HuH-7.5 (cell line): ENCODE data around the gene PLD4.
"Not testable (repeated sequence)": the region's sequence is repeated elsewhere in the genome, so short reads cannot be mapped to it uniquely, and the experiment has no call there.

Experiments used
- DNase-seq: peaks from one replicate; pipeline ENCODE4 v3.0.0; 2011; ENCODE audit warnings: low spot score

Gene PLD4

GRCh38 chr14:104885973-104886689, 38.5 kb upstream of the PLD4 start:
- DNase-seq: no peak

GRCh38 chr14:104886690-104887622, 37.7 kb upstream of the PLD4 start:
- DNase-seq: no peak

- no peak for DNase-seq
Measured at GRCh38 chr14:104887623-104888488, 36.8 kb upstream of the PLD4 start.

GRCh38 chr14:104888489-104889374, 35.9 kb upstream of the PLD4 start:
- DNase-seq: no peak

GRCh38 chr14:104889375-104889757, 35.3 kb upstream of the PLD4 start:
- no peak for DNase-seq

- DNase-seq: not testable (repeated sequence)
Measured at GRCh38 chr14:104890292-104890691, 34.4 kb upstream of the PLD4 start.

GRCh38 chr14:104891121-104891551, 33.5 kb upstream of the PLD4 start:
- no peak for DNase-seq

- no peak for DNase-seq
Measured at GRCh38 chr14:104891664-104892530, 32.8 kb upstream of the PLD4 start.

- no peak for DNase-seq
Measured at GRCh38 chr14:104892531-104893434, 31.9 kb upstream of the PLD4 start.

GRCh38 chr14:104893435-104894207, 31.1 kb upstream of the PLD4 start:
- no peak for DNase-seq

- DNase-seq: no peak
Measured at GRCh38 chr14:104894331-104895206, 30.1 kb upstream of the PLD4 start.

GRCh38 chr14:104895207-104895785, 29.4 kb upstream of the PLD4 start:
- DNase-seq: no peak

GRCh38 chr14:104895786-104896661, 28.7 kb upstream of the PLD4 start:
- no peak for DNase-seq

GRCh38 chr14:104897330-104898194, 27.1 kb upstream of the PLD4 start:
- no peak for DNase-seq

GRCh38 chr14:104898195-104898558, 26.5 kb upstream of the PLD4 start:
- DNase-seq: no peak
